RKO (cell line): ENCODE data around the gene CDH23.

Experiments used
- DNase-seq: peaks from one replicate; pipeline ENCODE4 v3.0.0-alpha.2; 2016; ENCODE audit warnings: low spot score

Gene CDH23

DNA sequence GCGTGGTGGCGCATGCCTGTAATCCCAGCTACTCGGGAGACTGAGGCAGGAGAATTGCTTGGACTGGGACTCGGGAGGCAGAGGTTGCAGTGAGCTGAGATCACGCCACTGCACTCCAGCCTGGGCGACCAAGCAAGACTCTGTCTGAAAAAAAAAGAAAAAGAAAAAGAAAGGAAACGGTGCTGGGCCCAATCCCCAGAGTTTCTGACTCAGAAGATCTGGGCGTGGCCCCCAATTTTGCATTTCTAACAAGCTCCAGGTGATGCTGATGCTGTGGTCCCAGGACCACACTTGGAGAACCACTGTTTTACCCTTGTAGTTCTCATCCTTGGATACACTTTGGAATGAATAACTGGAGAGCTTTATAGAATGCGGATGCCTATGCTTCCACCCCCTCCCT lies 243.9 kb downstream of the CDH23 start:
- no peak for DNase-seq

- no peak for DNase-seq
Measured at GRCh38 chr10:71641449-71641848, 244.7 kb downstream of the CDH23 start.

DNA sequence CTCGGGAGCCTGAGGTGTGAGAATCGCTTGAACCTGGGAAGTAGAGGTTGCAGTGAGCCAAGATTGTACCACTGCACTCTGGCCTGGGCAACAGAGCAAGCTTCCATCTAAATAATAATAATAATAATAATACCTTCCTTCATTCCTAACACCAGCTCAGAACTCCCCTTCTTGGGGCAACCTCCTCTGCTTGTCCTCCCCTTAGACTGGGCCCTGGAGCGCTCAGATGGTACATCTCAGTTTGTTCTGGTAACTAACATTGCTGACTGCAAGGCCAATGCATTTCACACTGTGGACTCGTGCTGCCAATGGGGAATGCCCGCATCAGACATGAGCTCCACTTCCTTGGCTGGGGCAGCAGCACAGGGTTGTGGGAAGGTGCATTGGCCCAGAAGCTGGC lies 245.3 kb downstream of the CDH23 start:
- DNase-seq = no peak

GRCh38 chr10:71643904-71644303 lies 247.2 kb downstream of the CDH23 start:
- DNase-seq = no peak

- no peak for DNase-seq
Measured at GRCh38 chr10:71644307-71645180, 247.8 kb downstream of the CDH23 start.

- no peak for DNase-seq
Measured at GRCh38 chr10:71645185-71645584, 248.5 kb downstream of the CDH23 start.

DNA sequence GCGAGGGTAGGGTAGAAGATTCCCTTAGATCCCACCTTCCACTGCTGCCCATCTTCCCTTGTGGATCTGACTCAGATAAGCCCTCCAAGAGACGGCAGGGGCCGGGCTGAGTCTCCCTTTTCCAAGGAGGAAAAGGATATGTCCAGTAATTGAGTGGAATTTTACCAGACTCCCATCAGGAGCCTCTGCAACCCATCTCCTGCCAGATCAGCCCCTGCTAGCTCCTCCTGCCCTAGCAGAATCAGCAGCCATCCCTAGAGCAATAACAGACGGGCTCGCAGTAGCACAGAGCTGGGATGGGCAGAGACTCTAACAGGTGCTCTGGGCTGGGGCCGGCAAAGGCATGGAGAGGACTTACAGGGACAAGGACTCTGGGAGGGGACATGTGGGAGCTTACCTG lies 249.3 kb downstream of the CDH23 start:
- no peak for DNase-seq

DNA sequence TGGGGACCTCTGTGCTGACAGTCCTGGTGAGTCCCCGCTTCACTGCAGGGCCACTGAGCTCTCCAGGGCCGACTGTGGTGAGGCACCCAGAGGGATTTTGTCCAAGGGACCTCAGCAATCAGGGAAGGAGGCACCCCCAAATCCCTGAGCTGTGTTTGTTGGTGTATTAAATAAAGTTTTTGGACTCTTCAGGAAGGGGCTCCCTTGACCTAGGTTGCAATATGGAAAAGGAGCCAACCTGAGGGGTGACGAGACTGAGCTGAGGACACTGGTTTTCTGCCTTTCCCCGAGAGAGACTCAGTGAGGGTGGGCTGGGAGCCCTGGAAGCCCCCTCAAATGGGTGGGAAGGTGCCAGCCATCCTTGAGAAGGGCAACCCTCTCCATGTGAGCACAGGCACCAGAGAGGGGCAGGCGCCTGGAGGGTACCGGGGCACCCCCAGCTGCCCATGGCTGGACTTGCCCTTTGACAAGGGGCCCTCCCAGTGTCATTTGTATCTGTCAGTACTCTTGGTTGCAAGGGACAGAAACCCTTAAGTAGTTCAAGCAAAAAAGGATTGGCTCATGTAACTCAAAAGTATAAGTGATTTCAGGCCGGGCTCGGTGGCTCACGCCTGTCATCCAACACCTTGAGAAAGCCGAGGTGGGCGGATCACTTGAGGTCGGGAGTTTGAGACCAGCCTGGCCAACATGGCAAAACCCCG lies 250.0 kb downstream of the CDH23 start:
- no peak for DNase-seq

- DNase-seq = no peak
Measured at GRCh38 chr10:71647526-71648253, 251.0 kb downstream of the CDH23 start.

DNA sequence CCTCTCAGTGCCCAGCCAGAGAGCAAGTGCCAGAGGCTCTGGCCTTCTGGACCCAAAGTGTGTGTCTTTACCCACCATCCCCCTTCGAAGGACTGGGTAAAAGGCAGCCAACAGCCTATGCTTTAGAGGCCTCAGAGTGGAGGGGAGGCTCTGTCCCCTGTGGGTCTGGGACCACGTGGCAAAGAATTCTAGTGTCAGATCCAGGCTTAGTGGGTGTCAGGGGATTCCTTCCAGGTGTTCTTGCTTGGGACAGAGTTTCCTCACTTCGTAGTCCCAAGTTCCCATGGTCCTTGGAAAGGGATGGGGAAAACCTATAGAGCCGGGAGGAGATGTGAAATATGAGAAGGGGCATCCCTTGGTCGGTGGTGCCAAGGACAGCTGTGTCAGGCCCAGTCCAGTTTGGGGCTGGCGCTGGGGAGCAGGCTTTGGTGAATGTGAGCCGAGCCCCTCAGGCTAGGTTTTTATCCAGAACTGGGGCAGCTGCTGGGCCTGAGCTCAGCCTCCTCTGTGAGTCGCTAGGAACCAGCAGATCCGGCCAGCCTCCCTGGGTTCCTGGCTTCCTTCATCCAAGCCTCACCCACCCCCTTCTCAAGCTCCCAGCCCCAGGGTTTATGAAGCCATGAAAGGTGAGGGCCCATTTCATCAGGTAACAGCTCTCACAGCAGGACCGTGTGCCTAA lies 251.7 kb downstream of the CDH23 start:
- no peak for DNase-seq

DNA sequence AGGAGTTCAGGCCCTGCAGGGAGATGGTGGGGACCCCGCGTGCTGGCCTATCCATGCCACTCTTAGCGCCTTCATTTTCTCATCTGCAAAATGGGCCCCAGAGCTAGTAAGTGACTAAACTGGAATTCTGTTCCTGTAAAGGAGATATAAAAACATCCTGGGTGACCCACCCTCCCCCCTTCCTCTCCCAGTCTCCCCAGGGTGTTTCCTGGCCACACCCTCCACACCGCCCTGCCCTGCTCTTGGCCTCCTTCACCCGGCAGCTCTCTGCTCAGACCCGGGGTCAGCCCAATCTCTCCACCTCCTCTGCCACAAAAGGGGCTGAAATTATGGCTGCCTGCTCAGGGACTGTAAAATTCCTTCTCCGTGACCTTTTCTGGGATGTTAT lies 252.2 kb downstream of the CDH23 start:
- DNase-seq = no peak

GRCh38 chr10:71649631-71650030 lies 252.9 kb downstream of the CDH23 start:
- DNase-seq = no peak

- DNase-seq = no peak
Measured at GRCh38 chr10:71650397-71650796, 253.7 kb downstream of the CDH23 start.

- no peak for DNase-seq
Measured at GRCh38 chr10:71651428-71651827, 254.7 kb downstream of the CDH23 start.

- no peak for DNase-seq
Measured at GRCh38 chr10:71651928-71652327, 255.2 kb downstream of the CDH23 start.

DNA sequence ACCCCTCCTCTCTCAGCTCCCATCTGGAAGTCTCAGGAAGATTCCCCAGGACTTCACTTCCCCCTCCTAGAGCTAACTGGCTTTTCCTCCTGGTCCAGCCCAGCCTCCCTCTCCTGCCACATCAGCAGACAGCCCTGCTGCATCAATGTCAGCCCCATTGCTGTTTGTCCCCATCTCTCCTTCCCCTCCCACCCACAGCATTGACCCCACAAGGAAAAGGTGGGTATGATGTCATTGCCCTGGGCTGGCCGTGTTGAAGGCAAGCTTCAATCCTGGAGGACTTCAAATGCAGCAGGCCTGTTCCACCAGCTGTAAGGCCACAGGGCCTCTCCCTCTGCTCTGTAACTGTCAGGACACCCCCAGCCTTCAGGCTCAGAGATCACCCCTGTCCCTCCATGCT lies 256.3 kb downstream of the CDH23 start:
- DNase-seq = no peak

DNA sequence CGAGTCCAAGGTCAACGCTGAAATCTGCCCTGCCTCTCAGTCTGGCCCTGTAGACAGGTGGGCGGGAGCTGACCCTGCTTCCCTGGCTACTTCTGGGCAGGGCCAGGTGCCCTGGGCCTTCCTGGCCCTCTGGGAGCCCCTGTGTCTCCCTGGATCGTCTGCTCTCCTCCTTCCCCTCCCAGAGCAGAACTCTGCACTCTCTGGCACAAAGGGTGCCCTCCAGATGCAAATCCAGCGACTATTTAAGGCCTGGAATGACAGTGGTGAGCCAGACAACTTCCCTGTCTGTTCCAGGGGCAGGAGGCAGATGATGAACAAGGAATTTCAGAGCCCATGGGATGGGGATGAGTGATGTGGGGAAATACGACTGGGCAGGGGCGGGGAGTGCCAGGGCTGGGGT lies 259.5 kb downstream of the CDH23 start:
- DNase-seq = no peak

GRCh38 chr10:71657604-71658466 lies 261.1 kb downstream of the CDH23 start:
- no peak for DNase-seq

DNA sequence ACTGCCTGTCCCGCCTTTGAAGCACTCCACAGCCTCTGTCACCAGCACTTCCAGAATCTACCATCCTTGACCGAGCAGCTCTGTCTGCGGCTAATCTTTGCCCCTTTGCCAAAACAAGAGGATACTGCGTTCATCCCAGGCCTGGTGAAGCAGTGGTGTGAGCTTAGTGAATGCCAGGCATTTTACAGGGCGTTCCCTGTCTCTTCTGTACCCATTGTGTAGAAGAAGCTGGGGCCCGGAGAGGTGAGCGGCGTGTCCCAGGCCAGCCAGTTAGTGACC lies 261.7 kb downstream of the CDH23 start:
- DNase-seq = no peak

DNA sequence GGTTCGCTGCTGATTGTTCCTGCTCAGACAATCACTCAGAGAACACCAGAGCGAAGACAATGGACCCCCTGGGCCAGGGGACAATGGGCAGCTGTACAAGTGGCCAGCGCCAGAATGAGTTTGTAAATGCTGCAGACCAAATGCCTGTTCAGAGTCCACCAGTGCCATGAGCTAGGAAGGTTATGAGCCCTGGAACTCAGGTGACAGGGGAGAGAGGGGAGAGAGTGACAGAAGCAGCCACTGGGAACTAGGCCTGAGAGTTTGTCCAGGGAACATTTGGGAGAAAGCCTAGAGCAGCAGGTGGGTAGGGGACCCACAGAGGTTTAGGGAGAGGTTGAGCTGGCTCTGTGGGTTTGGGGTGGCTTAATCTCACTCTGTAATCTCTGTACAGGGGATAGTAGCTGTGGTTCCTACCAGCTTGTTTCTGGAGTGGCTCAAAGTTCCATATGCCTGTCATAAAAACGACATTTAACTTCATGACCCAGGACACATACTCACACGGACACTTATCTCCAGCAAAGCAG lies 262.5 kb downstream of the CDH23 start:
- DNase-seq = no peak

GRCh38 chr10:71659737-71660136 lies 263.0 kb downstream of the CDH23 start:
- DNase-seq = no peak
